HEK293 (cell line): ENCODE results near the gene SLC35G3.

ENCODE experiments used
- CTCF ChIA-PET: fragments of 350-600 bp; formaldehyde crosslinking; extraction: SDS; loops from one replicate; lab custom pipeline; 2021; ENCODE audit warnings: antibody characterized with exemption; lab: Yijun Ruan, JAX
- POLR2A ChIA-PET: fragments of 300-600 bp; formaldehyde crosslinking; extraction: SDS; loops from one replicate; lab custom pipeline; 2020; ENCODE audit warnings: antibody characterized with exemption, inconsistent platforms; lab: Yijun Ruan, JAX
- H3K27ac ChIP-seq: fragments of 200-500 bp; sonication (Bioruptor generic); 2 replicates; pipeline ENCODE4 v1.5.1; 2014; ENCODE audit warnings: low read depth, low read length, control low read depth, inconsistent platforms; ENCODE audit errors: extremely low read depth
- H3K36me3 ChIP-seq, 2 experiments: fragments of 200-500 bp in 1 of 2; sonication (Bioruptor generic) in 1 of 2; 1 replicate in 1 of 2; 2 replicates in 1 of 2; pipeline ENCODE4 v1.5.1; 2014 to 2017; ENCODE audit warnings: inconsistent platforms in 2 of 2, low read length in 2 of 2; ENCODE audit not compliant: control insufficient read depth in 2 of 2, insufficient read depth in 1 of 2
- H3K4me1 ChIP-seq: fragments of 200-500 bp; sonication (Bioruptor generic); 2 replicates; pipeline ENCODE4 v1.5.1; 2014; ENCODE audit warnings: mild to moderate bottlenecking, low read length, inconsistent platforms; ENCODE audit not compliant: control insufficient read depth, insufficient read depth
- H3K4me3 ChIP-seq: 2 replicates; pipeline ENCODE4 v1.5.1; 2011; ENCODE audit warnings: low read depth, mild to moderate bottlenecking, control low read depth, low read length, moderate library complexity
- H3K9me3 ChIP-seq: fragments of 200-500 bp; sonication (Bioruptor generic); 2 replicates; pipeline ENCODE4 v1.5.1; 2014; ENCODE audit warnings: low read depth, low read length, inconsistent platforms; ENCODE audit not compliant: control insufficient read depth, insufficient read depth
- PRDM2 ChIP-seq: fragments of 450-650 bp; formaldehyde crosslinking; IDR thresholded peaks from 2 replicates; pipeline ENCODE4 v1.5.1; 2016; ENCODE audit warnings: missing biosample characterization, missing genetic modification characterization, borderline replicate concordance
- REST ChIP-seq: fragments of 450-650 bp; formaldehyde crosslinking; IDR thresholded peaks from 2 replicates; pipeline ENCODE4 v1.5.1; 2016; ENCODE audit warnings: missing biosample characterization, missing genetic modification characterization
- ZFP3 ChIP-seq: fragments of 450-650 bp; formaldehyde crosslinking; IDR thresholded peaks from 2 replicates; pipeline ENCODE4 v1.5.1; 2016; ENCODE audit warnings: low read depth, missing biosample characterization, missing genetic modification characterization
- ZFP69B ChIP-seq: fragments of 450-650 bp; formaldehyde crosslinking; IDR thresholded peaks from 2 replicates; pipeline ENCODE4 v1.5.1; 2016; ENCODE audit warnings: missing biosample characterization, missing genetic modification characterization
- ZNF132 ChIP-seq: fragments of 450-650 bp; formaldehyde crosslinking; IDR thresholded peaks from 2 replicates; pipeline ENCODE4 v1.5.1; 2017; ENCODE audit warnings: missing biosample characterization, missing genetic modification characterization, borderline replicate concordance
- ZNF211 ChIP-seq: fragments of 450-650 bp; formaldehyde crosslinking; IDR thresholded peaks from 2 replicates; pipeline ENCODE4 v1.5.1; 2016; ENCODE audit warnings: low read depth, missing biosample characterization, missing genetic modification characterization
- ZNF221 ChIP-seq: fragments of 450-650 bp; formaldehyde crosslinking; IDR thresholded peaks from 2 replicates; pipeline ENCODE4 v1.5.1; 2017; ENCODE audit warnings: missing biosample characterization, missing genetic modification characterization, borderline replicate concordance
- ZNF274 ChIP-seq, 2 experiments: fragments of 200-500 bp in 1 of 2; fragments of 450-650 bp in 1 of 2; sonication (Bioruptor generic) in 1 of 2; formaldehyde crosslinking in 1 of 2; IDR thresholded peaks; 2 replicates each; pipeline versions ENCODE4 v1.5.1 to v1.6.1; 2014 to 2016; ENCODE audit warnings: borderline replicate concordance in 1 of 2, inconsistent platforms in 1 of 2, low read length in 1 of 2, missing biosample characterization in 1 of 2, missing genetic modification characterization in 1 of 2
- ZNF404 ChIP-seq: fragments of 450-650 bp; formaldehyde crosslinking; IDR thresholded peaks from 2 replicates; pipeline ENCODE4 v1.5.1; 2017; ENCODE audit warnings: missing biosample characterization, missing genetic modification characterization
- ZNF521 ChIP-seq: fragments of 450-650 bp; formaldehyde crosslinking; IDR thresholded peaks from 2 replicates; pipeline ENCODE4 v1.5.1; 2017; ENCODE audit warnings: missing biosample characterization, mild to moderate bottlenecking, missing genetic modification characterization
- ZNF830 ChIP-seq: fragments of 450-650 bp; IDR thresholded peaks from 2 replicates; pipeline ENCODE4 v1.5.0; 2018; ENCODE audit warnings: missing biosample characterization, missing genetic modification characterization, low read depth, mild to moderate bottlenecking, moderate library complexity
- ZNF843 ChIP-seq: fragments of 450-650 bp; formaldehyde crosslinking; IDR thresholded peaks from 2 replicates; pipeline ENCODE4 v1.5.1; 2016; ENCODE audit warnings: missing biosample characterization, missing genetic modification characterization
- ZSCAN4 ChIP-seq: fragments of 450-650 bp; formaldehyde crosslinking; IDR thresholded peaks from 2 replicates; pipeline ENCODE4 v1.5.1; 2017; ENCODE audit warnings: missing biosample characterization, missing genetic modification characterization
- TF ChIP-seq, protein P1 (sequence below): fragments of 450-650 bp; formaldehyde crosslinking; IDR thresholded peaks from 2 replicates; pipeline ENCODE4 v1.5.1; 2016; ENCODE audit warnings: missing biosample characterization, missing genetic modification characterization

Gene SLC35G3

DNA sequence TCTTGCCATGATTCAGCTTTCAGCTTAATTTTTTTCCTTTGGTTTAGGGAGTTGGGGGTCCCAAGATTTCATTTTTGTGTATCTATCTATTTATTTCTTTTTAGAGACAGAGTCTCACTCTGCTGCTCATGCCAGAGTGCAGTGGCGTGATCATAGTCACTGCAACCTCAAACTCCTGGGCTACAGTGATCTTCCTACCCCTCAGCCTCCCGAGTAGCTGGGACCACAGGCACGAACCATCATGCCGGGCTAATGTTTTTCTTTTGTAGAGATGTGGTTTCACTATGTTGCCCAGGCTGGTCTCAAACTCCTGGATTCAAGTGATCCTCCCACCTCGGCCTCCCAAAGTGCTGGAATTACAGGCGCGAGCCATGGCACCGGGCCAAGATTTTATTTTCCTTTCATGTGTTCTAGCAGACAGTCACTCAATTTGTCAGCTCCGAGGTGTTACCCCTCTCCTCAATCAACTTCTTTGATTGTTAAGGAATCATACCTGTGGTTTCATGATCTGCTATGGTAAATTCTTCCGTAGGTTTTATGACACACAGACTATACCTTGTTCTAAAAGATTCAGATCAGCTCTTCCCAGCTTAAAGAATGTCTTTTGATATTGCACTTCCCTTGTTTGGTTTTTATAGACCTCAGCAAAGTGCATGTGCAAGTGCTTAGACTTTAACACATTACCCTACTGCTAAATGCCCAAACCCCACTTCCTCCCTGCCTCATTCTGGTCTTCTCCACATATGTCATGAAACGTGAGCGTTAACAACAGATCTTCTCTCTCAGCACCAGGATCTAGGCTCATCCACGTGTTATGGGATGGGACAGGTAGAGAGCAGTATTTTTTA lies 33.6 kb downstream of the SLC35G3 start:
- CTCF ChIA-PET = interaction anchor here (0.6 to 1.0 kb wide), 6 partner anchors 152 to 452 kb away, joined by 3 to 6 read pairs (median 3); no protein-coding TSS in a partner anchor
- no peaks in the 10 kb centered on the region for H3K9me3 ChIP-seq
- no peak overlapping the region for H3K4me3 ChIP-seq
- H3K36me3 ChIP-seq = no peaks in the 10 kb centered on the region
- TF ChIP-seq ZNF521 (no peak), ZNF274 (IDR thresholded peaks at IDR 0.05; ENCODE audit: low read length) (no peak), ZNF274 (tag by site-specific recombination; IDR thresholded peaks at IDR 0.05; ENCODE audit: borderline replicate concordance) (no peak), ZSCAN4 (tag by site-specific recombination) (no peak), ZNF221 (tag by site-specific recombination) (no peak), ZNF843 (tag by site-specific recombination) (no peak), ZFP3 (tag by site-specific recombination) (no peak), ZNF132 (no peak), PRDM2 (no peak), ZNF830 (no peak), ZNF211 (tag by site-specific recombination) (no peak), ZFP69B (tag by site-specific recombination) (no peak), ZNF404 (tag by site-specific recombination) (no peak), REST (no peak)
- TF ChIP-seq, protein P1, sequence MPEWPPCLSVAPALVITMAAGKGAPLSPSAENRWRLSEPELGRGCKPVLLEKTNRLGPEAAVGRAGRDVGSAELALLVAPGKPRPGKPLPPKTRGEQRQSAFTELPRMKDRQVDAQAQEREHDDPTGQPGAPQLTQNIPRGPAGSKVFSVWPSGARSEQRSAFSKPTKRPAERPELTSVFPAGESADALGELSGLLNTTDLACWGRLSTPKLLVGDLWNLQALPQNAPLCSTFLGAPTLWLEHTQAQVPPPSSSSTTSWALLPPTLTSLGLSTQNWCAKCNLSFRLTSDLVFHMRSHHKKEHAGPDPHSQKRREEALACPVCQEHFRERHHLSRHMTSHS (tag by site-specific recombination) = no peak
- no peak overlapping the region for H3K27ac ChIP-seq
- peaks cover 4% of the 10 kb centered on the region; the same call in 1 of the 2 replicates for H3K4me1 ChIP-seq
- POLR2A ChIA-PET = no interaction called here
